CD4-positive, alpha-beta T cell (primary cell): ENCODE measurements around the gene NET1. TPM values are rescaled to one million over a fixed set of nuclear protein-coding genes. Genes with fewer than 3 reads are reported as not detected.

ENCODE experiments used
- ATAC-seq: fragments of 200-7000 bp; cut with Tn5 transposase; one replicate; pipeline ENCODE4 v1.10.0; 2022; ENCODE audit warnings: mild to moderate bottlenecking; ENCODE audit not compliant: poor library complexity
- CTCF ChIA-PET: fragments of 350-600 bp; sonication (Branson Sonifier 250); formaldehyde crosslinking; loops from one replicate; lab custom pipeline; 2021; ENCODE audit warnings: antibody characterized with exemption, inconsistent platforms; lab: Charles Lee
- POLR2A ChIA-PET: fragments of 350-600 bp; sonication (Branson Sonifier 250); formaldehyde crosslinking; loops from one replicate; lab custom pipeline; 2021; ENCODE audit warnings: antibody characterized with exemption, inconsistent platforms; lab: Charles Lee
- DNase-seq, 14 experiments: peaks; one replicate each; pipeline ENCODE4 v3.0.0-alpha.2; 2013 to 2020; ENCODE audit warnings: mixed read lengths in 2 of 14
- H3K27ac ChIP-seq, 2 donors: one replicate each; pipeline versions ENCODE4 v1.5.1 to v1.7.0; 2013; ENCODE audit warnings: low read length in 2 of 2, low read depth in 1 of 2, mild to moderate bottlenecking in 1 of 2
- H3K27me3 ChIP-seq, 2 experiments: 1 replicate in 1 of 2; 2 replicates in 1 of 2; pipeline versions ENCODE4 v1.6.1 to v1.7.0; 2013; ENCODE audit warnings: low read length in 2 of 2, control low read depth in 1 of 2, mild to moderate bottlenecking in 1 of 2, moderate library complexity in 1 of 2; ENCODE audit not compliant: insufficient read depth in 2 of 2, control insufficient read depth in 1 of 2
- H3K36me3 ChIP-seq: one replicate; pipeline ENCODE4 v1.6.1; 2013; ENCODE audit warnings: low read length, control low read depth; ENCODE audit not compliant: insufficient read depth
- H3K4me1 ChIP-seq: one replicate; pipeline ENCODE4 v1.6.1; 2013; ENCODE audit warnings: low read length, control low read depth; ENCODE audit not compliant: insufficient read depth
- H3K4me3 ChIP-seq: one replicate; pipeline ENCODE4 v1.5.1; 2013; ENCODE audit warnings: mild to moderate bottlenecking, low read length, moderate library complexity
- H3K9me3 ChIP-seq, 2 experiments: 1 replicate in 1 of 2; 2 replicates in 1 of 2; pipeline versions ENCODE4 v1.6.1 to v1.7.0; 2013; ENCODE audit warnings: low read length in 2 of 2, mild to moderate bottlenecking in 2 of 2, control low read depth in 1 of 2, moderate library complexity in 1 of 2; ENCODE audit not compliant: control insufficient read depth in 1 of 2, insufficient read depth in 1 of 2
- H3K27ac Mint-ChIP-seq: one replicate; pipeline ENCODE4 v1.8.0; 2020; ENCODE audit warnings: mixed read lengths
- H3K27me3 Mint-ChIP-seq: one replicate; pipeline ENCODE4 v1.8.0; 2021; ENCODE audit warnings: mixed read lengths
- H3K36me3 Mint-ChIP-seq: one replicate; pipeline ENCODE4 v1.8.0; 2021; ENCODE audit warnings: low read depth, mixed read lengths
- H3K4me1 Mint-ChIP-seq: one replicate; pipeline ENCODE4 v1.8.0; 2021; ENCODE audit warnings: low read depth, mixed read lengths
- H3K4me3 Mint-ChIP-seq: one replicate; pipeline ENCODE4 v1.8.0; 2020; ENCODE audit warnings: mild to moderate bottlenecking, mixed read lengths
- H3K9me3 Mint-ChIP-seq: one replicate; pipeline ENCODE4 v1.8.0; 2020; ENCODE audit warnings: mixed read lengths
- intact Hi-C, 2 experiments: fragments of 100-400 bp; cut with DNase I in 1 of 2; cut with micrococcal nuclease in 1 of 2; formaldehyde crosslinking; loops; one replicate each; pipeline versions ENCODE4 v1.15.1 to v1.9.0; 2023 to 2025; cut with DNase I, micrococcal nuclease
- total RNA-seq, 174 experiments: library from RNA in 2 of 174; stranded (reverse) in 2 of 174; gene quantifications; one replicate each; pipeline ENCODE4 v1.2.3 and lab custom pipeline; 2021 to 2026
- TF ChIP-seq, protein P1 (sequence below): fragments of 200-600 bp; IDR thresholded peaks from one replicate; pipeline ENCODE4 v1.8.0; 2022; ENCODE audit warnings: antibody characterized with exemption, mild to moderate bottlenecking

The NET1 gene
- total RNA-seq, 2 experiments from 2014 or later: 29.0 to 30.5 TPM

DNA sequence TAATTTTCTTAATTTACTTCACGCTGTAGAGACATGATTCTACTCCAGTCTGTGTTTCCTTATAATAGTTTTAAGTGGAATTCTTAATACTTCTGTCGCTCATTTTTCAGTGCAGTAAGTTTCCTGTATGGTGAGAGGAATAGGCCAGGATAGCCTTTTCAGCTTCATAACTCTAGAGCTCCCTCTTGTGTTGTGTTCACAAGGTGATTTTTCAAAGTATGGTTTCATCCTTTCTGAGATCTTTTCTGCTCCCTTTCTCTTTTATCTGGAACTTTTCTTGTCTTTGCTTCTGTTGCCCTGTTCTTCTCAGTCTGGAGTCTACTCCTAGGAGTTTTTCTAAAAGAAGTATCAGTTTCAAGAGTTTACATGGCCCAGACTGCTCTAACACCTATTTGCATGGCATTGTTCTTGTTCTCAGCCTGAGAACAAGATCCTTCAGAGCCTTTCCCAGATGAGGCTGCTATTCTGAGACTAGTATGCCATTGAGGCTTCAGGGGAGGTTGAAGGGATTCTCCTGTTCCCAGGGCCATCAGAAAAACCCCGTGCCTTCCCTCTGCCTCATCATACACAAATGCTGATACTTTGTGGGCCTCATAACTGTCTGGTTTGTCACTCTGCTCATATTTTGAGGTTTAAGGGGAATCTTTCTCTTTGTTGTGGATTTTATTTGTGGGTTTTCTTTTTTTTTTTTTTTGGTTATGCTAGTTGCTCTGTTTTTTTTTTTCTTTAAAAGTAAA lies 21.8 kb downstream of the NET1 start:
- POLR2A ChIA-PET: interaction anchor here (0.7 to 1.0 kb wide), 4 partner anchors 13 to 619 kb away, joined by 3 to 6 read pairs (median 5); no protein-coding TSS in a partner anchor
- no peaks in the 10 kb centered on the region for H3K27me3 Mint-ChIP-seq
- no peak overlapping the region for H3K27ac Mint-ChIP-seq

GRCh38 chr10:5435328-5435727 lies 23.0 kb downstream of the NET1 start:
- ChIA-PET CTCF (interaction anchor here (0.7 to 4.2 kb wide), 4 partner anchors 9 to 586 kb away, joined by 3 to 28 read pairs (median 4); no protein-coding TSS in a partner anchor), POLR2A (interaction anchor here (0.9 kb wide), 1 partner anchor 10 kb away, joined by 3 read pairs; no protein-coding TSS in a partner anchor)
- Histone ChIP-seq H3K4me1 (peaks cover 4% of the 10 kb centered on the region), H3K27me3 (no peaks in the 10 kb centered on the region), H3K36me3 (no peaks in the 10 kb centered on the region), H3K4me3 (no peak overlapping the region), H3K27ac (no peak overlapping the region), H3K9me3 (no peaks in the 10 kb centered on the region)
- TF ChIP-seq, protein P1, sequence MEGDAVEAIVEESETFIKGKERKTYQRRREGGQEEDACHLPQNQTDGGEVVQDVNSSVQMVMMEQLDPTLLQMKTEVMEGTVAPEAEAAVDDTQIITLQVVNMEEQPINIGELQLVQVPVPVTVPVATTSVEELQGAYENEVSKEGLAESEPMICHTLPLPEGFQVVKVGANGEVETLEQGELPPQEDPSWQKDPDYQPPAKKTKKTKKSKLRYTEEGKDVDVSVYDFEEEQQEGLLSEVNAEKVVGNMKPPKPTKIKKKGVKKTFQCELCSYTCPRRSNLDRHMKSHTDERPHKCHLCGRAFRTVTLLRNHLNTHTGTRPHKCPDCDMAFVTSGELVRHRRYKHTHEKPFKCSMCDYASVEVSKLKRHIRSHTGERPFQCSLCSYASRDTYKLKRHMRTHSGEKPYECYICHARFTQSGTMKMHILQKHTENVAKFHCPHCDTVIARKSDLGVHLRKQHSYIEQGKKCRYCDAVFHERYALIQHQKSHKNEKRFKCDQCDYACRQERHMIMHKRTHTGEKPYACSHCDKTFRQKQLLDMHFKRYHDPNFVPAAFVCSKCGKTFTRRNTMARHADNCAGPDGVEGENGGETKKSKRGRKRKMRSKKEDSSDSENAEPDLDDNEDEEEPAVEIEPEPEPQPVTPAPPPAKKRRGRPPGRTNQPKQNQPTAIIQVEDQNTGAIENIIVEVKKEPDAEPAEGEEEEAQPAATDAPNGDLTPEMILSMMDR: no peak
- H3K4me3 Mint-ChIP-seq: no peak overlapping the region
- H3K4me1 Mint-ChIP-seq: peaks cover 15% of the 10 kb centered on the region
- no peak overlapping the region for H3K27ac Mint-ChIP-seq
- ATAC-seq: no peak
- DNase-seq: no peak
- intact Hi-C loops: loop anchor here in 1 of 2 experiments (2.0 kb wide), 1 partner anchor 437 kb away; no protein-coding TSS in a partner anchor
- H3K36me3 Mint-ChIP-seq: no peaks in the 10 kb centered on the region
- no peaks in the 10 kb centered on the region for H3K27me3 Mint-ChIP-seq
- no peaks in the 10 kb centered on the region for H3K9me3 Mint-ChIP-seq

More for the DNA sequence above, 21.8 kb downstream of the NET1 start:
- CTCF ChIA-PET: interaction anchor here (1.0 to 4.2 kb wide), 7 partner anchors 9 to 619 kb away, joined by 3 to 28 read pairs (median 4); no protein-coding TSS in a partner anchor
- DNase-seq (peak in 3 of 14 experiments; percentile 61 to 66 (median 63)), ATAC-seq (peak; percentile 83)
- Histone ChIP-seq H3K27ac (no peak overlapping the region), H3K9me3 (no peaks in the 10 kb centered on the region), H3K27me3 (no peaks in the 10 kb centered on the region), H3K4me1 (peaks cover 4% of the 10 kb centered on the region), H3K4me3 (no peak overlapping the region), H3K36me3 (no peaks in the 10 kb centered on the region)
- H3K36me3 Mint-ChIP-seq: no peaks in the 10 kb centered on the region
- TF ChIP-seq, protein P1: peak; percentile 74
- H3K4me1 Mint-ChIP-seq: peaks cover 15% of the 10 kb centered on the region
- intact Hi-C loops: loop anchor here (1.0 to 5.0 kb wide), 3 partner anchors 439 to 617 kb away; no protein-coding TSS in a partner anchor
- H3K4me3 Mint-ChIP-seq: no peak overlapping the region
- H3K9me3 Mint-ChIP-seq: no peaks in the 10 kb centered on the region

- Mint-ChIP-seq H3K9me3 (no peaks in the 10 kb centered on the region), H3K27ac (no peak overlapping the region), H3K36me3 (no peaks in the 10 kb centered on the region), H3K27me3 (no peaks in the 10 kb centered on the region), H3K4me3 (no peak overlapping the region), H3K4me1 (peaks cover 14% of the 10 kb centered on the region)
- no peak for DNase-seq
- intact Hi-C loops: loop anchor here (5.0 kb wide), 2 partner anchors 167 to 432 kb away; no protein-coding TSS in a partner anchor
- ChIA-PET CTCF (interaction anchor here (8.6 kb wide), 1 partner anchor 183 kb away, joined by 116 read pairs; no protein-coding TSS in a partner anchor), POLR2A (no interaction called here)
- Histone ChIP-seq H3K27ac (no peak overlapping the region), H3K27me3 (no peaks in the 10 kb centered on the region), H3K9me3 (no peaks in the 10 kb centered on the region), H3K4me1 (no peaks in the 10 kb centered on the region), H3K36me3 (no peaks in the 10 kb centered on the region), H3K4me3 (no peak overlapping the region)
- TF ChIP-seq, protein P1: no peak
- ATAC-seq: no peak
Observed at GRCh38 chr10:5440206-5440605, 27.8 kb downstream of the NET1 start.
